Stimulated activated CD4-positive, alpha-beta T cell treated with anti-CD3 and anti-CD28 coated beads, Interleukin-4, amount 100 ng/mL, for 48 hours (primary cell): ENCODE measurements around the gene SEC24D.
"Not testable (repeated sequence)": the region's sequence is repeated elsewhere in the genome, so short reads cannot be mapped to it uniquely, and the experiment has no call there.

Experiments used
- DNase-seq, 2 donors: peaks; one replicate each; pipeline ENCODE4 v3.0.0-alpha.2; 2020; ENCODE audit warnings: low read depth in 2 of 2

SEC24D gene

GRCh38 chr4:118835571-118836300 is at the start of gene SEC24D:
Gene SEC24D, minus strand, starts transcription at chr4:118836126. Its CDS starts 2,430 bp downstream, at chr4:118833696.
- peak; percentile 68 to 82 for DNase-seq

GRCh38 chr4:118884716-118885115 is 48.8 kb upstream of the SEC24D start:
- DNase-seq = no peak

DNA sequence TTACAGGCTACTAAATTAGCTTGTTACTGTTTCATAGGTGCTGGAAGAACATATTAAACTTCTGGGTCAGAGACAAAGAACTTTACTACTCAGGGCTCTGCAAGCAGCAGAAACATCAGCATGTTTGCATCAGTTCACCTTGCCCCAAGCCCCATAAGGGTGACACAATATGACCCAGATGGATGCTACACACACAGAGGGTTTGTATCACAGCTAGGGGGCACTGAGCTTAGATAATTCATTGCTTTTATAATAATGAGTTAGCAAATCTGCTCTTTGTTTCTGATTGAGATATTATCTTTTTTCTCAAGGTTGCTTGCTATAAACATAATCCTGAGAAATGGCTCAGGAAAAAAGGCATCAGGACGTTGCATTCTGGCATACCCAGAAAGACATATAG is 47.9 kb upstream of the SEC24D start:
- DNase-seq = no peak

DNA sequence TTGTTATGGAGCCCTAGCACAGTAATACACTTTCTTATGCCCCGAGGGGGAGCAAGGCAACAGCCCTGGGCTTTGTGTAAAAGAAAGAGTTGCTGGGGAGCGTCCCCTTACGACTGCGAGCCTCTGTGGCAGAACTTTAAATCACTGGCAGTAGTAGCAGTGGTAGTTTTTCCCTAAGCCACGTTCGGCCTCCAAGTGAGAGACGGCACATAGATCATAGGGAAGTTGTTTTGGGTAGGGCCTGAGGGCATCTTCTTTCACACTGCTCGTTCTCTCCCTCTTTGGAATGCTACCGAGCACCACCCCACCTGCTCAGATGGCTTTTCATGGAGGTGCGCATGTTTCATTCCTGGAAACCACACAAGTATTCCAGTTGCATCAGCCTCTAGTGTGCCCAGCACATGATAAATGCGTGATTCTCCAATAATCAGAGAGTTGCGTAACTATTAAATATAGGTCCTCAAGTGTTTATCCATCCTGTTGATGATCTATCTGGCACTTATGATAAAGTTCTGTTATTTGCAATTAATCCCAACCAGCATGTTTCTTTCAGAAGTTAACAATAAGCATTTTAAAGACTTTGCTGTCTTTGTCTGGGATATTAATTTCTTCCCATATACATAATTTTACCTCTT is 45.7 kb upstream of the SEC24D start:
- DNase-seq = no peak

DNA sequence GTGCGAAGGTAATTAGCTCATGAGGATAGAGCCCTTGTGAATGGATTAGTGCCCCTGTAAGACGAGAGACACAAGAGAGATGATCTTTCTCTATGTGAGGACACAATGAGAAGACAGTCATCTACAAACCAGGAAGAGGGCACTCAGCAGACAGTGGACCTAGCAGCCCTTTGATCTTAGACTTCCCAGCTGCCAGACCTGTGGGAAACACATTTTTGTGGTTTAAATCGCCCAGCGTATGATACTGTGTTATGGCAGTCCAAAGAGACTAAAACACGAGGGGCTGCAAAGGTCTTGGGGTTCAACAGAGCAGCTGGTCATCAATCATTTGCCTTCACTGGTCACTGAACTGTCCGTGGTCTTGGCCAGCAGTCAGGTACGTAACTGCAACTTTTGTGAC is 43.5 kb upstream of the SEC24D start:
- DNase-seq = no peak

GRCh38 chr4:118878507-118878906 is 42.6 kb upstream of the SEC24D start:
- DNase-seq = not testable (repeated sequence)

- DNase-seq = no peak
Measured at GRCh38 chr4:118877797-118878196, 41.9 kb upstream of the SEC24D start.

GRCh38 chr4:118872181-118872580 is 36.3 kb upstream of the SEC24D start:
- DNase-seq = no peak

DNA sequence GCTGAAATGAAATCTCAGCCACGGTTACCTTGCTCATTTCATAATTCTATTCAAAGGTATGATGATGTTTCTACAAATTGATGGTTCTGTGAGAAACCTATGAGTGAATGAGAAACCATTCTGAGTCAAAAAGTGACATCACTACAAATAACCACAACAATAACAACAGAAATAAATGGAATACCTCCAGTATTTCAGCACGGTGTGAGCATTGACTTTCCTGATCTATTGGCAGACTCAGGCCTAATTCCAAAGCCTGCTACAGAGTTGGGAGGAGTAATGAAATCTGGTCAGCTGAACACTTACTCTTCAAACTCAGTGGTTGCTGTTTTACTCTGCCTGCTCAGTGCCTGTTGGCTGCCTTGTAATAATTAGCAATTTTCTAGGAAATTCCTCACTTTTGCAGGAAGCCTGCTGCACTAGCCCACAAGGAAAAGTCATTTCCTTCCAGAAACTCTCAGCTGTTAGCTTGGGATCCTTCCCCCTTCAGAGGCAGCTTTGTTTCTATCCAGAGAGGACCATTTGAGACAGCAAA is 33.9 kb upstream of the SEC24D start:
- no peak for DNase-seq

DNA sequence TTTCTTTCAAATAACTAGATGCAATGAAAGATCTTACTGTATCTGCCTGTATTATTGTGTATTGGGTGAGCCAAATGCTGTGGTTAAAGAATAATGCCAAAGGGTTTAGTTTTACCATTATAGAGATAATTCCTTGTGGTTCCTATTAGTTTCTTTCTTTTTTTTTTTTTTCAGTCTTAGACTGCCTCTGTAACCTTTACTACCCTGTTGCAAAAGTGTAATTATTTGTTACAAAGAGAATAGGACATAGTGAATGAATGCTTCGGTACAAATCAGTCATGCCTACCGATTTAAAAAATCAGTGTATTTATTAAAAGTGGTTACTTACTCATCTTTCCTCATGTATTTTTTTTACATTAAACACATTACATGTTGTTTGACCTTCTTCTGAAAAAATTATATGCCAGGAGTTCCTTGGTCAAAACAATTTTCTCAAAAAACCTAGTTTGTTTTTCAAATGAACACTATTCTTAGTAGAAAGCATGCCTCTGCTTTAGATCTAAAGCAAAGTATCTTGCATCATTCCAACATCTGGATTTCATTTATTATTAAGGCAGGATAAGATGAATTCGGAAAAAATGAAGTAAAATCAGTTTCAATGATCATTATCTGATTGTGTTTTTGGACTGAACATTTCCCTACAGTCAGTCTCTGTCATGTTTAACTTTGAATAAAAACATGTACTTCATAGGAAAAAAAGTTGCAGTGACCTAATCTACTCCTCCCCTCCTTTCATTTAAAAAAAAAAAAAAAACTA is 31.6 kb upstream of the SEC24D start:
- no peak for DNase-seq

DNA sequence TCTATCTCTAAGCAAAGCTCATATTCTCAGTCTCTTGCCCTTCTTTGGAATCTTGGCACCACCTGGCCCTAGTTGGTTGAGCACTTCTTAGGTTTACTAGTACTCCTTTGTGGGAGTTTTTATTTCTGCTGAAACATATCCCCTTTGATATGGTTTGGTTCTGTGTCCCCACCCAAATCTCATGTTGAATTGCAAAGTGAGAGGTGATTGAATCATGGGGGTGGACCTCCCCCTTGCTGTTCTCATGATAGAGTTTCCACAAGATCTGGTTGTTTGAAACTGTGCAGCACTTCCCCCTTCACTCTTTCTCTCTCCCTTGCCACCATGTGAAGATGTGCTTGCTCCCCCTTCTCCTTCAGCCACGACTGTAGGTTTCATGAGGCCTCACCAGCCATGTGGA is 30.5 kb upstream of the SEC24D start:
- no peak for DNase-seq

DNA sequence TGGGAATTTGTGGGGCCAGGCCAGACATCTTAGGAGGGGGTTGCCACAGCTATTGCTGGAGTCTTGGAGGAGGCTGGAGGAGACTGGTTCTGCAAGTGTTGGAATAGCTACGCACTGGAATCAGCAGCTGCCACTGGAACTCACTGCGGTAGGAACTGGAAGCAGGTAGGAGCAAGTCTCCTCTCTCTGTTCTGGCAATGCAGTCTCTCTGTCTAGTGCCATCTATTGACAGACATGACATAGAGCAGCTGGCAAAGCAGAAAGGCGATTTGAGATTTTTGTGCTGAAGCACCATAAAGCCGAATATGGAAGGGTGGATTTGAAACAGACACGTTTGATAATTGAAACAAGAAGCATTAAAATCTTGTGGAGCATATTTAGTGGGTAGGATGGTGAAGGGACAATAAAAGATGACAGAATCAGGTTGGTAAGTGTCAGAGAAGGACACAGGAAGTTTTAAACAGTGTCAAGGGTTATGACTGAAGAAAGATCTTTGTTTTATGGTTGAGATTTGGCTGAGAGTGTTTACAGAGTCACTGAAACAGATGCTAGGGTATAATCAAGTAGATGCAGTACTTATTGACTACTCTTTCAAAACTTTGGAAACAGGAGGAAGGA is 29.3 kb upstream of the SEC24D start:
- no peak for DNase-seq

- no peak for DNase-seq
Measured at GRCh38 chr4:118858779-118859178, 22.9 kb upstream of the SEC24D start.

DNA sequence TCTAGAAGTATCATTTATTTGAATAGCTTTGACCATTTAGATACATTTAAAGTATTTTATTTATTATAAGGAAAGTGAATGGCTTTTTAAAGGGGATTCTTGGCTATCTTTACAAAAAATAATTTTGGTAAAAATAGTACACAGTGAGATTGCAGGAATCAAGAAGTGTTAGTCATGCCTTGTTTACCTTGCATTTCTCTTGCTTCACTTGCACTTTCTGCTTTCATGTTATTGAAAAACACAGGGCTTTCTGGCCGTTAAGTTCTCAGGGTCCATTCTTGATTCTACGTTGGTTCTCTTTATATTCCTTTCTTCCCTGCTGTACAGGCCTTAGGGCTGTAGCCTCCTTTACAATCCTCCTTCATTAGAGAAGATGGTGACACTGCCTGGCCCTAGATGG is 21.8 kb upstream of the SEC24D start:
- no peak for DNase-seq

DNA sequence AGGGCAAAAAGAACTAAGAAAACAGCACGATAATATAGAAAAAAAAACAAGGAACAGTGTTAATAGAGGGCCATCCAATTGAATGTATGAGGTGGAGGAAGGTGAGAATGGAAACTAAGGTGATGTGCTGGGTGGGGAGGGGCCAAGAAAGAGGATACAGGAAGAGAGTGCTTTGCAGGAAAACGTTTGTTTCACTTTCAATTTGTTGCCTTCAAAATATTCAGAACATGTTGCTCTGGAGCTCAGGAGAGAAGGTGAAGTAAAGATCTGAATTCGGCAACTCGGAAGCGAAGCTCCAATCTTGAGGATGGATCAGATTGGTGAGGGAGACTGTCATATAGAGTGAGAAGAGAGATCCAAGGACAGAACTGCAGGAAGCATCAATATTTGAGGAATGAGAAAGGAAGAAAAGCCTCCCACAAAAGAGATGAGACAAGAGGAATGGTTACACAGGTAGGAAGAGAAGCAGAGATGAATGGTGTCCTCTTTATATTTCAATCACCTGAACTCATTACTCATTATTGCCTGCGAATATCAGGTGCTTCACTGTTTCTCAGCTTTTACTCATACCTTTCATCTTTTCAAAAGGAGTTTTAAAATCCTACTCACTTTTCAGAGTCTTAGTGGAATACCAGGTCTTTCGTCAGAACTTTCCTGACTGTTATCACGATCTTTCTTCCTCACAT is 14.7 kb upstream of the SEC24D start:
- peak in 1 of 2 donors; percentile 8 for DNase-seq

GRCh38 chr4:118849867-118850487 is 14.1 kb upstream of the SEC24D start:
- no peak for DNase-seq

DNA sequence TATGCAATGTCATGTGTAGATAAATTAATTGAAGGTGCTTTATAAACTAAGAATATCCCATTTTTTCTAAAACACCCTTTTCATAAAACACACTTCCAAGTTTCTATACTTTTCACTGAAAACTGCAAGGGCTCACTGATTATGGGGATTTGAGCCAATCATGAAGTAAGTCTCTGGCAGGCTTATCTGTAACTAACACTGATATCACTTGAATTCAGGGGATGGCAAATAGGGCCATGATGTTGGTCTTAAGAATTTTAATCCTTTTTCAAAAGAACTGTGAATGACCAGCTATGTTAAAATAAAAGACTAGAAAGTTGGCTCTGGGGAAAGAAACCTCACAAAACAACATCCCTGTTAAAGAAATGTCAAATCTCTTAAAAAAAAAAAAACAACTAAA is 13.0 kb upstream of the SEC24D start:
- no peak for DNase-seq

DNA sequence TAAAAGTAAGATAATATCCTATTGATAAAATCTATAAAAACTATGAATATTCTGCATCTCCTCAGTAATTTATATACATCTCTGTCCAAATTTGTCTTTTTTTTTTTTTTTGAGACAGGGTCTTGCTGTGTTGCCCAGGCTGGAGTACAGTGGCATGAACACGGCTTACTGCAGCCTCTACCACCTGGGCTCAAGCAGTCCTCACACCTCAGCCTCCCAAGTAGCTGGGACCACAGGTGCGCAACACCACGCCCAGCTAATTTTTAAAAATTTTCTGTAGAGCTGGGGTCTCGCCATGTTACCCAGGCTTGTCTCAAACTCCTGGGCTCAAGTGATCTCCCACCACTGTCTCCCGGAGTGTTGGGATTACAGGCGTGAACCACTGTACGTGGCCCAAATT is 12.3 kb upstream of the SEC24D start:
- no peak for DNase-seq

DNA sequence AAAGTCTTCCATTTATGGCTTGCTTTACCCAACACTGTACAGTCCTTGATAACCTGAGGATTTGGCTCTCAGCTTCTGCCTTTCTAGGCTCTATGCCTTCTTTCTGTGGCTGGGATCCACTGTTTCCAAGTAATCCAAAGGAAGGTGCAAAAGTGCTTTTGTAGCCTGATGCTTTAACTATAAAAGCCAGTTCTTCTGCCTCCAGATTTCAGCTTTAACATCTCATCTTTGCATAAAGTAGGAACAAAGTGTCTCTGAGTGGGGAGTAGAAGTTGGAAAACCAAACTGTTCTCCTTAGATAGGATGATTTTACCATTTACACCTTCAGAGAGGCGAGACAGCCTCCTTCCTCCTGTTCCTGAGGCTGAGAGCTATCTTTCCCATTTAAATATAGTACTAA is 11.1 kb upstream of the SEC24D start:
- DNase-seq = no peak

DNA sequence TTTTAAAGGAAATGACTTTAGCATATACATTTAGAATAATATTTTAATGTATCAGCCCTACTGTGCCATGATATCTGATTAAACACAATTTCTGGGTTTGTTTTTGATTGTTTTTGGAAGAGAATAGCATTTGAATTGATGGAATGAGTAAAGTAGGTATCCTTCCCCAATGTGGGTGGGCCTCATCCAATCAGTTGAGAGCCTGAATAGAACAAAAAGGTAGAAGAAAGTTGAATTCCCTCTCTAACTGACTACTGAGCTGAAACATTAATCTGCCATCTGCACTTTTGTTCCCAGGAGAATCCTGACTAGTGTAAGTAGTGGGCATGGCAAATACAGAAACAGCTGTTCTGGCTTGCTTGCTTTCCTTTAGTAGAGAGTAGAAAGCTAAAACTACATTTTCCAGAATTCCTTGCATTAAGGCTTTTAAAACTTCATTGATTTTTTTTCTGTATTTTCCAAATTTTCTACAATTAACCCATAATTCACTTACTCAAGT is 9.7 kb upstream of the SEC24D start:
- no peak for DNase-seq

DNA sequence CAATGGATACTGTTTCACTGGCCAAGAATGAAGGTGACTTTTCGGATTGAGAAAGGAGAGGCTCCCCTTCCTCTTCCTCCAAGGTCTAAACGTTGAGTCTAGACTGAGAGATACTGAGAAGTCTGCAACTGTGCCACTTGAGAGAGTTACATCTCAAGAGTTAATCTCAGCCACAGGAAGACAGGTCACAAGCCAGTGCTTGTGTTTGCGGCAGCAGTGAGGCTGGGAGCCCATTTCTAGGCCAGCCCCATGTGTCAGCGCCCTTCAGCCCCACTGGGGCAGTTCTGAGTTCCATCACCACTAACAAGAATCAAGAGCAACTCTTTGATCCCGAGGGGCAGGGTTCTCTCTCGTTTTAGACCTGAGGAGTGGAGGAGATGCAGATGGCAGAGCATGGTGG is 7.3 kb upstream of the SEC24D start:
- no peak for DNase-seq
